Anterior cingulate cortex (tissue), 58 donors: Measurements from ENCODE around the gene BBC3.
"Not testable (repeated sequence)": the region's sequence is repeated elsewhere in the genome, so short reads cannot be mapped to it uniquely, and the experiment has no call there.

ENCODE experiments used
- DNase-seq, 58 donors: peaks; one replicate each; lab custom pipeline; 2025; lab: John Stamatoyannopoulos, UW

The BBC3 gene

GRCh38 chr19:47230921-47231214 is at the start of gene BBC3:
Gene BBC3, minus strand, starts transcription at chr19:47231199. Its CDS starts 2,768 bp downstream, at chr19:47228431.
- no peak for DNase-seq

- peak in 1 of 58 donors; percentile 19 for DNase-seq
Measured at GRCh38 chr19:47280183-47280797, 49.3 kb upstream of the BBC3 start.

GRCh38 chr19:47276513-47276912 is 45.5 kb upstream of the BBC3 start:
- not testable (repeated sequence) for DNase-seq

GRCh38 chr19:47275791-47276461 is 44.9 kb upstream of the BBC3 start:
- DNase-seq, result peak in 3 of 58 donors; percentile 14 to 29 (median 17)

GRCh38 chr19:47274891-47275761 is 44.1 kb upstream of the BBC3 start:
- DNase-seq, result peak in 14 of 58 donors; percentile 8 to 60 (median 30)

- peak; percentile 66 to 98 (median 93) for DNase-seq
Measured at GRCh38 chr19:47274071-47274890, 43.3 kb upstream of the BBC3 start, which contains the start of gene INAFM1. Gene INAFM1, plus strand, starts transcription at chr19:47274885. Its CDS starts 35 bp downstream, at chr19:47274920.

- DNase-seq, result peak; percentile 47 to 93 (median 84)
Measured at GRCh38 chr19:47273313-47274070, 42.5 kb upstream of the BBC3 start.

- peak in 19 of 58 donors; percentile 13 to 79 (median 58) for DNase-seq
Measured at GRCh38 chr19:47272448-47273312, 41.7 kb upstream of the BBC3 start.

- DNase-seq, result no peak
Measured at GRCh38 chr19:47271949-47272348, 41.0 kb upstream of the BBC3 start.

- no peak for DNase-seq
Measured at GRCh38 chr19:47270408-47270807, 39.4 kb upstream of the BBC3 start.

GRCh38 chr19:47269596-47269995 is 38.6 kb upstream of the BBC3 start:
- DNase-seq, result no peak

- no peak for DNase-seq
Measured at GRCh38 chr19:47268028-47268427, 37.0 kb upstream of the BBC3 start.

- peak; percentile 14 to 89 (median 68) for DNase-seq
Measured at GRCh38 chr19:47267350-47267759, 36.4 kb upstream of the BBC3 start.

GRCh38 chr19:47266401-47266941 is 35.5 kb upstream of the BBC3 start:
- no peak for DNase-seq

- no peak for DNase-seq
Measured at GRCh38 chr19:47264629-47265028, 33.6 kb upstream of the BBC3 start.

- DNase-seq, result not testable (repeated sequence)
Measured at GRCh38 chr19:47261946-47262793, 31.2 kb upstream of the BBC3 start.

- DNase-seq, result no peak
Measured at GRCh38 chr19:47260476-47260875, 29.5 kb upstream of the BBC3 start.
